Sigmoid colon (tissue), 4 donors: ENCODE results near the gene KMT5C.

Experiments
- EP300 ChIP-seq, 4 donors: sonication (generic); formaldehyde crosslinking; IDR thresholded peaks; one replicate each; pipeline ENCODE4 v1.6.1; 2017; ENCODE audit warnings: antibody characterized with exemption in 4 of 4
- POLR2A ChIP-seq, 2 donors: fragments of 450-650 bp; IDR thresholded peaks; one replicate each; pipeline ENCODE4 v1.6.1; 2016; ENCODE audit warnings: antibody characterized with exemption in 2 of 2, mild to moderate bottlenecking in 2 of 2, moderate library complexity in 2 of 2
- TF ChIP-seq, protein P1 (sequence below), 4 experiments: fragments of 450-650 bp in 3 of 4; fragments of 200-600 bp in 1 of 4; IDR thresholded peaks; one replicate each; pipeline ENCODE4 v1.5.1; 2016 to 2019; ENCODE audit warnings: antibody characterized with exemption in 4 of 4, mild to moderate bottlenecking in 3 of 4, moderate library complexity in 2 of 4

DNA sequence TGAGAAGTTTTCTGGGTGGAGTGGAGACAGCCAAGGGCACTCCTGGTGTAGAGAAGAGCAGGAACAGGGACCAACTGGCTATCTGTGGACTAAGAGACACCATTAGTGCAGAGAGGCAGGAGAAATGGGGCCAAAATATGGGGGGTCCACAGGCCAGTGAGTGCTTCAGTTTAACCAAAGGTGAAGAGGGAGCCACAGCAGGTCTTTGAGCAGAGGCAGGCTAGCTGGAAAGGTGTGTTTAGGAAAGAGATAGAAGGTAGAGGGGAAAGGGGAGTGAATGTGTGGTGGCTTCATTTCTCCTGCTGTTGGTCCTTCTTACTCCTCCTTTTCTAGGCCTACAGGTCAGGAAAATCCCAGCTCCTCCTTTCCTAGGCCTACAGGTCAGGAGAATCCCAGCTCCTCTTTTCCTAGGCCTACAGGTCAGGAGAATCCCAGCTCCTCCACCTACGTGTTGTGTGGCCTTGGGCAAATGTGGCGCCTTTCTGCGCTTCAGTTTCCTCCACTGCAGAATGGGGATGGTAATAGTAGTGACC, 42.9 kb downstream of the KMT5C start:
- TF ChIP-seq POLR2A (IDR thresholded peaks at IDR 0.05): no peak
- TF ChIP-seq, protein P1, sequence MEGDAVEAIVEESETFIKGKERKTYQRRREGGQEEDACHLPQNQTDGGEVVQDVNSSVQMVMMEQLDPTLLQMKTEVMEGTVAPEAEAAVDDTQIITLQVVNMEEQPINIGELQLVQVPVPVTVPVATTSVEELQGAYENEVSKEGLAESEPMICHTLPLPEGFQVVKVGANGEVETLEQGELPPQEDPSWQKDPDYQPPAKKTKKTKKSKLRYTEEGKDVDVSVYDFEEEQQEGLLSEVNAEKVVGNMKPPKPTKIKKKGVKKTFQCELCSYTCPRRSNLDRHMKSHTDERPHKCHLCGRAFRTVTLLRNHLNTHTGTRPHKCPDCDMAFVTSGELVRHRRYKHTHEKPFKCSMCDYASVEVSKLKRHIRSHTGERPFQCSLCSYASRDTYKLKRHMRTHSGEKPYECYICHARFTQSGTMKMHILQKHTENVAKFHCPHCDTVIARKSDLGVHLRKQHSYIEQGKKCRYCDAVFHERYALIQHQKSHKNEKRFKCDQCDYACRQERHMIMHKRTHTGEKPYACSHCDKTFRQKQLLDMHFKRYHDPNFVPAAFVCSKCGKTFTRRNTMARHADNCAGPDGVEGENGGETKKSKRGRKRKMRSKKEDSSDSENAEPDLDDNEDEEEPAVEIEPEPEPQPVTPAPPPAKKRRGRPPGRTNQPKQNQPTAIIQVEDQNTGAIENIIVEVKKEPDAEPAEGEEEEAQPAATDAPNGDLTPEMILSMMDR (IDR thresholded peaks at IDR 0.05): no peak
- no peak for TF ChIP-seq EP300 (IDR thresholded peaks at IDR 0.05)
